Activated naive CD4-positive, alpha-beta T cell (primary cell): ENCODE data around the gene FRY.

ENCODE experiments used
- DNase-seq, 4 experiments: peaks; one replicate each; lab custom pipeline; 2025; lab: John Stamatoyannopoulos, UW

FRY gene

DNA sequence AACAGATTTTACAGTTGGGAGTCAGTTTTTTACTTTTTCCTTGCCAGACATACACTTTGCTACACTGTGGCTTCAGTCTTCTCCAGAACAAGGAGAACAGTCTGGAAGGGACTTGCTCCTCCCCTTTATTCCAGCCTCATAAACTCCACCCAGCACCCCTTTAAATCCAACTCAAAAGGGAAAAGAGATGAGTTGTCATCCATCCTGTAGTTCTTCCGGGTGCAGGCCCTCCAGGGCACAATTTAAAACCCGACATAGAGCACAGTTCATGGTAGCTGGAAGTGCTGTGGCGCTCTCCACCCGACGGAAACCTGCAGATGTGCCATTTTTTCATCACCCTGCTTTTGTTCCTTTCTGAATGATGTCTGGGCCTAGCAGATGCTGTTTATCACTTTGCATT, 184.7 kb downstream of the FRY start:
- DNase-seq, result no peak

DNA sequence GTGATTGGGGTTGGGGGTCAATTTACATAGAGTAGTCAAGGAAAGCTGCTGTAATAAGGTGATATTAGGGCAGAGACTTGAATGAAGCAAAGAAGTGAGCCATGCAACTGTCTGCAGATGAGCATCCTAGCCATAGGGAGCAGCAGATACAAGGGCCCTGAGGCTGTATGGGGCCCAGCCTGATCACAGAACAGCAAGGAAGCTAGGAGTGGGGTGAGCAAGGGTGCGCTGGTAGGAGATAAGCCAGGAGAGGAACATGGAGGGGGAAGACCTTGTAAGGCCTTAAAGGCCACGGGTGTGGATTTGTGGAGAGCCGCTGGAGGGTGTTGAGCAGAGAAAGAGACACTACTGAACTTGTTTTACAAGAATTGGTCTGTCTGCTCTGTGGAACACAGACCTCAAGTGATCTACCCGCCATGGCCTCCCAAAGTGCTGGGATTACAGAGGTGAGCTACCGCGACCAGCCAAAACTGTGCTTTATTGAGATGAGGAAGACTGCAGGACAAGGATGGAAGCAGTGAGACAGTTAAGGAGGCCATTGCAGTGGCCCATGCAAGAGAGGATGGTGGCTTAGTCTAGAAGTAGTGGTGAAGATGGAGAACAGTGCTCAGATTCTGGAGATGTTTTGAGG, 190.6 kb downstream of the FRY start:
- DNase-seq, result no peak

DNA sequence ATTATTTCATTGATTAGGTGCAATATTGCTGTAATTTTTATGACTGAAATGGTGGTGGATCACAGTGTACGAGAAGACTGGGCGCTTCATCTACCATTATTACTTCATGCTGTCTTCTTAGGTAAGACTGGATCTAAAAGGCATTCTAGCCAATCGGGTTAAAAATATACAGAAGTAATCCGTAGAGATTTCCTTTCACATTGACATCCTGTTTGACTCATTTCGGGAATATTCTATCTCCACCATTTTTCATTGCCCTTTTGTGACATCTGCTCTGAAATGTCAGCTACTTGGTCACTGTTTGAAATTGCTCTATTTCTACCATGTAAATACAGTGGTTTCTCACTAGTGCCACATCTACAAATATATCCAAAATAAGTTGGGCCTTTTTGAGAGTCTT, 193.3 kb downstream of the FRY start:
- DNase-seq, result no peak

DNA sequence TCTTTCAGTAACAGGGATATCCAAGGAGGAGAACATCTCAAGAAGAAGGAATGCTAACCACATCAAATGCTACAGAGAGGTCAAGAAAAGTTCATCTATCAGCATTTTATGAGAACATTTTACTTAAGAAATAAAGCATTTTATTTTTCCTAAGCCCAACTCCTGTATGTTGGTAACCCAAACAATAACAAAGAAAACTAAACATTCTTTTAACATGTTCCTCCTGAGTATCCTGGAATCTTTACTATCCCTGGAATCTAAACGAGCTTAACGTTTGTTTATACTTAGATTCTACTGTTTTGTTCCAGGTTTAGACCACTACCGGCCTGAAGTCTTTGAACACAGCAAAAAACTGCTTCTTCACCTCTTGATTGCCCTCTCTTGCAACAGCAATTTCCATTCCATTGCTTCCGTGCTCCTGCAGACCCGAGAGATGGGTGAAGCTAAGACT, 193.9 kb downstream of the FRY start:
- DNase-seq, result no peak

DNA sequence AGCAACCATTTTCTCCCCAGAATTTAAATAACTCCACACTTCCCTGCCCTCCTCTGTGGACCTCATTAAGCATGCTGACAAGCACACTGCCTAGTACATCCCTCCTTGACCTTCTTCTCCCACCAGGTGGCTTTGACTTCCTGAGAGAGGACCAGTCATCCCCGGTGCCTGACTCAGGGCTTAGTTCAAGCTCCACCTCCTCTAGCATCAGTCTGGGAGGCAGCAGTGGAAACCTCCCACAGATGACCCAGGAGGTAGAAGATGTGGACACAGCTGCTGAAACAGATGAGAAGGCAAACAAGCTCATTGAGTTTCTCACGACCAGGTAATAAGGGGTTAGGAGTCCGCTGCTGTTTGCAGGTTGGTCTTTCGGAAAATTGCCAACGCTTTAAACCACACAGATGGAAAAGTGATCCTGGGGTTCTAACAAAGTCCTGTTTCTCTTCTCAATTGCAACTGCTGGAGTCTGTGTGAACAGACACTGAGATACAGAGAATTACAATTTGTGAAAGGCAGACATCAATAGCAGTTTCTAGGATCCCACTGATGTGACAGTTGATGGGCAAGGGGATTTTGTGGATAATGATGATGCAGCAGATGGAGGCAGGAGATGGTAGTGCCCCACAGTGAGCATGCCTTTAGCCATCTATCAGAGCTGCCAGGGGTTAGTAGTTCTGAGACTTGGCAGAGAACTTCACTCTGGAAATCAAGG, 196.9 kb downstream of the FRY start:
- DNase-seq, result no peak

DNA sequence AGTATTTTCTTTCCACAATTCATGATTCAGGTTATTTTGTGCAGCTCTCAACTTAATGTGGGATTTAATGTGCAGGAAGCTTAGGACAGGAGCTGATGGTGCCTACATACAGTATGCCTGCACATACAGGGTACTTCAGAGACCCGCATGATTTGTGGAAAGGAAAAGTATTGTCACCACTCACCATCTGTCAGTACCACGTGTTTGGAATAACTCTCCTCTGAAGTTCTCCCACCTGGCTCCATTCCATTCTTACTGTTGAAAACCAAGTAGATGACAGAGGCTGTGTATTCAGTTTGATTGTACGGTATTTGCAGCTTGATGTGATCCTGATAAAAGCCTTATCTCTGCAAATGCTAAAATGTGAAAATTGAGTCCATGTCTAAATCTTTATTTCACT, 197.9 kb downstream of the FRY start:
- DNase-seq, result no peak

DNA sequence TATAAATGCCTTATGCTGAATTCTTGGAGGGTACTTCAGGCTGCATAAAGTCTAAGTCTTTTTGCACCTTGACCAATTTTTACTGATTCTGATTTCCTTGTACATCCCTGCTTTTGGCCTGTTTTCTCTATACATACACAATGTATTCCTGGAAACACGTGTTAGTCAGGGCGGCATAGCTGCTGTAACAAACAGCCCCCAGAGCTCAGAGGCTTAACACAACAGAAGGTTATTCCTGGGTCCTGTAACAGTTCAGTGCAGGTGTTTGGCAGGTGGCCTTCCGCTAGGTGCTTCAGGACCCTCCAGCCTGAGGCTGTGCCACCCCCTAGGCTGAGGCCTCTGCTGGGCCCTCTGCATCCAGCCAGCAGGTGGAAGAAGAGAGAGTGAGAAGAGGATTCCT, 200.7 kb downstream of the FRY start:
- no peak for DNase-seq

DNA sequence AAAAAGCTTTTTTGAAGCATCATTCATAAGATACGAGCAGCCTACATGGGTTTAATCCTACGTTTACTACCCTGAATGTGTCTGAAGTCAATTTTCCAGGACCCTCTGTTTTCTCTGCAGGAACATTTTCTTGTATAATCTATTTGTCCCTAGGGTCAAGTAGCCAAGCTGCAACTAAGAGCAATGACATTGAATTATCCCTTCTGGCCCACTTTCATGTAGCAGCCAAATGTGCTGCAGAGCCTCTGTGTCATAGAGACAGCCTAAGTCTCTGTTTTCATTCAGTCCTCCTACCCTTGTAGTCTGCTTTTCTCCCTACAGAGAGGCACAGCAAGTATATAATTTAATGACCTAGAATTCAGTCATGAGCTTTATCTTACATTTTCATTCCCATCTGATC, 201.5 kb downstream of the FRY start:
- DNase-seq, result no peak

DNA sequence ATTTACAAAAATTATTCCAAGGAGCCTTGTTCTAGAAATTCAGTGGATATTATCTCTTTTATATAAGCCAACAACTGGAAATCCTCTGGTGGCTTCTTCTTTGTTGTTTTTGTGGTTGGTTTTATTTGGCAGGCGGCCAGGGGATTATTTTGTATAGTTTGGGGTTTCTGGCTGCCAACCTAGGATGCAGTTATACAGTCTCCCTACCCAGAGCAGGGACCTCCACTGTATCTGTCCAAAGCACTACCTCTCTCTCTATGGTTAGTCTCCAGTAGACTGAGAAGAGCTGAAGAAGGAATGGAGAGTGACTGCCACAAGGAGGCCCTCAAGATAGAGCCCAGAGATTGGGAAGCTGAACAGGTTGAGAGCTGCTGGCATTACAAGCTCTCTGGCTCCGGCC, 203.3 kb downstream of the FRY start:
- no peak for DNase-seq

DNA sequence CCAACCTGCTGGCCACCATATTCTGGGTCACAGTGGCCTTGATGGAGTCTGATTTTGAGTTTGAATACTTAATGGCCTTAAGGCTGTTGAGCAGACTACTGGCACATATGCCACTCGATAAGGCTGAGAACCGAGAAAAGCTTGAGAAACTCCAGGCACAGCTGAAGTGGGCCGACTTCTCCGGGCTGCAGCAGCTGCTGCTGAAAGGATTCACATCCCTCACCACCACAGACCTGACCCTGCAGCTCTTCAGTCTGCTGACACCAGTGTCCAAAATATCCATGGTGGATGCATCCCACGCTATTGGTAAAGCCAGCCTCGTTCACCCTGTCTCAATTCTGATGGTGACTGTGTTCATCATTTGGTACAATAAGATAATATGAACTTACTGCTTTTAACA, 206.1 kb downstream of the FRY start:
- no peak for DNase-seq

DNA sequence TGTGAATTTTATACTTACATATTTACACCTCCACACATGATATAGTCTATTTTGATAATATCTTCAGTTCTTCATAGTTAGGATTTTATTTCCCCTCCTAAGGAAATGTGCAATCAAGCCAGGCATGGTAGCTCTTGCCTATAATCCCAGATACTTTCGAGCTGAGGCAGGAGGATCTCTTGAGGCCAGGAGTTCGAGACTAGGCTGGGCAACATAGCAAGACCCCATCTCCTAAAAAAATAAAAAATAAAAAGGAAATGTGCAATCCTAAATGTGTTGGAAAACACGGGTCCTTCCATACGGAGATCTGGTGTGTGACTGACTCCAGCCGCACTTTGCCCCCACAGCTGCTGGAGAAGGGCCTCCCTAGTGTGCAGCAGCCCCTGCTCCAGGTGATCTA, 212.1 kb downstream of the FRY start:
- DNase-seq, result no peak

DNA sequence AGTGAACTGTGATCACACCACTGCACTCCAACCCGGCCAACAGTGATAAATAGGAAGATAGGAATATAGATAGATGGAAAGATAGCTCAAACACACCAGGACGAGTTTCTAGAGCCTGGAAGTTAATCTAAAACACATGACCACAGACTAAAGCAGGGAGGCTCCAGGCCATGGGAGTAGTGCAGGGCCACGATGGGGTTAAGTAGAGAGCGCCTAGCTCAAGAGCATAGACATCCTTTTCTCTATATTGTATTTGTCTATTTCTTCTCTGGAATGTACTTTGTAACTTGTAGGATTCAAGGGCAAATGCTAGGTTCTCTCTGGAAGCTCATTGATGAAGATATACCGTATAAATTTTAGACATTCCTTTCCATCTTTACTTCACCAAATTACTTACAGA, 214.0 kb downstream of the FRY start:
- no peak for DNase-seq

DNA sequence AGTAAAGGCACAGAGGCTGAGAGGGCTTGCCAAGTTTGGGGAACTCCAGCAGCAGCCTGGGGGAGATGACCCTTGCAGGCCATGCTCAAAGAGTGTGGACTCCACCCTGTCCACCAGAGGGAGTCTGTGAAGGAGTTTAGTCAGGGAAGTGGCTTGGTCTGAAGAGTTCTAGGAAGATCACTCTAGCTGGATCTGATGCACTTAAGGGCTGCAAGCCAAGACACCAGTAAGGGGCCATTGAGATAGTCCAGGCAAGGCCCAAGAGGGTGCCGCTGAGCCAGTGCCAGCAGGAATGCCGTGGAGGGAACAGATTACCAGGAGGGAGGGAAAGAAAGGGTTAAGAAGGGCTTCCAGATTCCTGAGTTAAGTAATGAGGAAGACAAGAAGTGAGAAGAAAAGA, 214.9 kb downstream of the FRY start:
- DNase-seq, result no peak

DNA sequence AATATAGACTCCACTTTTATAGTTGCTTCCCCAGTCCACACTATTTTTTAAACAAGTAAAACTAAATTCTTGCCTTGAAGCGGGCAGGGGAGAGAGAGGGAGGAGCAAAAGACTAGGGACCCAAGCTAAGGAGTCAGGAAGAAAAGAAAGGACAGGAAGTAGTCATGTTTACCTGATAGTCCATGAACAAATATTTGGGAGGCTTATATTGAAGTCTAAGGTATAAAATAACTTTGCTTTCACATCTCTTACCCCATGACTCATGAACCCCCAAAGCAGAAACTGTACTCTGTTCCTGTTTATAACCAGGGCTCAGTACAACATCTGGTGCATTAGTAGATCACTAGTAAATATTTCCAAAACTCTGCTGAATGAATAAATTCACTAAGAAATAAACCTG, 216.3 kb downstream of the FRY start:
- DNase-seq, result no peak

DNA sequence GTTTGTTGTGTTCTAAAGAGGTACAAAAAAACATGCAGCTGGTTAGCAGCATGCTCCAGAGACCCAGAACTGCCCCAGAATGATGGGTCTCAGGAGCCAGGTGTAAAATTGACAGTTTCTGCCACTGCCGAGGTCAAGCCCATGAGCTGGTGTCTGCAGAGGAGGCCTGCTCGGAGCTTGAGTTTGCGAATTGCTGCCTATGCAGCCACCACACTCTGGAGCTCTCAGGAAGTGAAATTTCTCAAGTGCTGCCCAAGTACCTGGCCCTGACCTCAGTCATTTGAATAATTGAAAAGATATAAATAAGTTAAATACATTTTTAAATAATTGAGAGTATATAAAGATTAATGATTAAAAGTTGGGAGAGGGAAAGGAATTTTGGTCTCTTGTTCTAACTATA, 217.2 kb downstream of the FRY start:
- no peak for DNase-seq

DNA sequence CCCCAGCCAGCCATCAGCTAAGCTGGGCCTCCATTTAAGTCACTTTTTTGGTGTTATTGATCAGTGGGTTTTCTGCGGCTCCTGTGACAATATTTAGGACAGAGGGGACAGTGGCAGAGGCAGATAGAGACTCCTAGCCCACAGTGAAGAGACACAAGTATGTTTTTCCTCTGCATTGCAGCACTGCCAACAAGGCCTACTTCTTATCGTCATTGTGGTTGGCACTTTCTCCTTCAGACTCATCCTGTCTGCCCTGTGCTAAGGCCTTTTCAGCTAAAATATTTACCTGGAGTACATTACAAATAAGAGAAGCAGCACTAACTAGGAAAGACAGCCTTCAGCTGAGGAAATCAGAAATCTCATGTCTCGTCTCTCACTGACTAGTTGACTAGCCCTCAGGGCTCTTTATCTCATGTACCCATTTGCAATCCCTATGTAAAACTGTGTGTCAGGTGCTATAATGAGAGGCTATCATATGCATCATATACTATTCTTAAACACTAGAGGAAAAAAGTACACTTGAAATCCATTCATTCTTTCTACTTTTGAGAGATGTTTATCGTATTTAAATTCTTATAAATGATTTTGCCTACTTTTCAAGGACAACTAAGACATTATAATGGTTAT, 221.4 kb downstream of the FRY start:
- DNase-seq, result no peak

DNA sequence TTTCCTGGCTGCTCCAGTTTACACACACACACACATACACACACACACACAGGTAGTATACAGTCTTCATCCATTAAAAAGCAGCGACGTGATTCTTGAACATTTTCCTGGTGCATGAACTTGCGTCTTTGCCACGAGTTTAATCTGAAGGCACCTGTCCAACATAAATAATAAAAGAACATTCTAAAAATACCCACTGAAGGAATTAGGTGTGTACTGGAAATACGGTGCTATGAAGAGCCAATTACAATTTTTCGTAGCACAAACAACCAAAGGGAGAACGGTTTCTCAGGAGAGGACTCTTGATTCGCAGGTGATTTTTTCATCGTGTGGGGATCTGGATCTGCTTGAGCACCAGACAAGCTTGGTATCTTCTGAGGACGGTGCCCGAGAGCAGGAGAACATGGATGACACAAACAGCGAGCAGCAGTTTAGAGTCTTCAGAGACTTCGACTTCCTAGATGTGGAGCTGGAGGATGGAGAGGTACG, 222.4 kb downstream of the FRY start:
- DNase-seq, result no peak

DNA sequence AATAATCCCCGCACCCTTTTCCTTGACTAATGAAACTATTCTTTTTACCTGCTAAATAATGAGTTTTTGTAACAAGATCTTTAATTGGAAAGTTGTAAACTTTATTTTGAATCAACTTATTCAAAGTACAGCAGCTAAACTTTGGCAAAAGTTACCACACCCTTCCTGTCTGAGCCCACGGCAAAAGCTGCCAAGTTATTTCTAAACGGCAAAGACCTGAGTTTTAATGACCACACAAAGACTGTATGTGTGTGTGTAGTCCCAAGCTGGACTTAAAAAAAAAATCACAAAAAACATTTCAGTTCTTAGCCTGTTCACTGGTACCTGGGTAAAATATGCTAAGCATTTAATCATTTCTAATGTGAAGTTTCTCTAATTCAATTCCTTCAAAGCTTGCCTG, 222.8 kb downstream of the FRY start:
- no peak for DNase-seq

DNA sequence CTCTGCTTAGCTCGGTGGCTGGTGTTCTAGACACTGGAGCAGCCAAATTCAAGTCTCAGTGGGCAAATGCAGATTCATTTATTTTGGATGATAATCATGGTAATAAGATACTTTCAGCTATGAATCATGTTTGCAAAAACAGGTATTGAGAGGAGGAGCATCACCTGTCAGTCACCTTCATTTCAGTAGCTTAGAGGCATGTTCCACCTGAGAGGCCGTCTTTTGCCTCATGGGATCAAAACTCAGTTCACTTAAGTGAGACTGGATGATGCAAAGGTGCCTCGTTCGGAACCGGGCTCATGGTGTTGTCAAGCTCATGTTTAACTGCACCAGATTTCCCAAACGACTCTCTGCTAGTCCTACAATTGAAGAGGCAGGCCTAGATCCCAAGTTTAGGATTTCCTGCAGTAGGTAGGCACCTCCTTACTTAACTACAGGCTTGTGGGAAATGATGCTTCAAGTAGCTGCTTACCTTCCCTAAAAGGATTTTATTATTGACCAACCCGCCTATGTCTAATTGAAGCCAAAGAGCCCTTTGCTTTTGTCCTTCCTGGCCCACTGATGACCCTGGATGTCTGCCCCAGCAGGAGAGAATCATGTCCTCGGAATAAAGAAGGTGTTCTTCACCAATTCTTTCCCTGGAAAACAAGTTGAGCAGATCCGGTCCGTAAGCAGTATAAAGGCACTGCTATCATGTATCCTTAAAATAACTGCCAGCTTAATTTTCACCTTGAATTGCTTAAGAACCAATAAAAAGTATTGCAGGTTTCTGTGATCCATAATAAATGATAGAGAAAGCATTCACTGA, 223.5 kb downstream of the FRY start:
- no peak for DNase-seq

DNA sequence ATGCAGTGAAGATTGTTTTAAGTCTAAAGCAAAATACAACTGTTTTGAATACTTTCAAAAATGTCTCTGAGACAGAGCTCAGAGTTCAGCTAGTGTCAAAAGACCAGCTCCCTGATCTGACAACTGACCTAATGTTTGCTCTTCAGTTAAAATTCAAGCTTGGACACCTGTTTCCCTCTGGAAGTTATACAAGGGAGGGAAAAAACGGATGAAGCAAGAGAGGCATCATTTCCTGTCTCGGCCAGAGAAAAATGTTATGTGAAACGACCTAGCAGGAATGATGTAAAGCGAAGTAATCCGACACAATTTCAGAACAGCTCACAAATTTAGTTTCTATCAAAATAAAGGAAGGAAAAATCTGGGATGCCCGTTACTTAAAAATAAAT, 224.1 kb downstream of the FRY start:
- DNase-seq, result no peak

DNA sequence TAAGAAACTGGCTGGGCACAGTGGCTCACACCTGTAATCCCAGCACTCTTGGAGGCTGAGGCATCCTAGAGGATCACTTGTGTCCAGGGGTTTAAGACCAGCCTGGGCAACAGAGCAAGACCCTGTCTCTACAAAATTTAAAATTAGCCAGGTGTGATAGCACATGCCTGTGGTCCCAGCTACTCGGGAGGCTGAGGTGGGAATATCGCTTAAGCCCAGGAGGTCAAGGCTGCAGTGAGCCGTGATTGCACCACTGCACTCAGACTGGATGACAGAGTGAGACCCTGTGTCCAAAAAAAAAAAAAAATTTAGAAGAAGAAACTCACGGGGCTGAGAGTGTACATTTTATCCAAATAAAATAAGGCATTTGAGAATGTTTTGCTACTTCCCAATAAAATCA, 224.7 kb downstream of the FRY start:
- DNase-seq, result no peak

DNA sequence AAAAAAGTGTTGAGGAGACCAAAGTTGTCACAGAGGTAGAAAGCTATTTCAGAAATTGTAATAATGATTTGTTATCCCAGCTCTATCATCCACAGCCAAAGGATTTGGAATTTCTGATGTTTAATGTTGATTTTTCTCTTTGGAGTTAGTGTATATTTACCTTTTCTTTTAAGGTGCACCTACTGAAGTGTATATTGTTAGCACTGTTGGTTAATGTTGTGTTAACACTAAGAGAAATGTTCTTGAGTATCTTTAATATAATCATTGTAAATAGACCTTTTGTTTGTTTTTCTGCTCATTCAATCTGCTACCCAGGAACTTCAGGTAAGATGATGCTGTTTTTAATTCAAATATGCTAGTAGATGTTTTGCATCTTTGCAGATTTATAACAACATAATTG, 226.1 kb downstream of the FRY start:
- no peak for DNase-seq

DNA sequence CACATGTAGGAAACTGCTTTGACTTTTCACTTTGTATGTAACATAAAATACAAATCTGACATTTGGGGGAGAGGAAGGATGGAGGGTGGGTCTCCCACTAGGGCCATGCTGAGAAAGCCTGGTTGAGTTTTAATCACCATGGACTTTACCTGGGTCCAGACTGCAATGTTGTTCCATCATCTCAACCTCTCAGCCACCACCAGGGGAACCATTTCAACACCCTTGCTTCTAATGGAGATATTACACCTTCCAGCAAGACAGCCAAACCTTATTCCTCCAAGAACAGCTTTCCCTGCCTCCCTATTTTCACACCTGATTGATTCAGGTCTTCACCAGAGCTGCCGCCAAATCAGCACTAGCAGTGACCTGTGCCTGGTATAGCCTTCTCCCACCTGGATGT, 227.5 kb downstream of the FRY start:
- no peak for DNase-seq
